Measurements from ENCODE around the gene BTBD9. TPM values are rescaled to one million over a fixed set of nuclear protein-coding genes. Genes with fewer than 3 reads are reported as not detected.

BTBD9 gene
- total RNA-seq, 1 experiment from 2014 or later: 9.5 TPM

DNA sequence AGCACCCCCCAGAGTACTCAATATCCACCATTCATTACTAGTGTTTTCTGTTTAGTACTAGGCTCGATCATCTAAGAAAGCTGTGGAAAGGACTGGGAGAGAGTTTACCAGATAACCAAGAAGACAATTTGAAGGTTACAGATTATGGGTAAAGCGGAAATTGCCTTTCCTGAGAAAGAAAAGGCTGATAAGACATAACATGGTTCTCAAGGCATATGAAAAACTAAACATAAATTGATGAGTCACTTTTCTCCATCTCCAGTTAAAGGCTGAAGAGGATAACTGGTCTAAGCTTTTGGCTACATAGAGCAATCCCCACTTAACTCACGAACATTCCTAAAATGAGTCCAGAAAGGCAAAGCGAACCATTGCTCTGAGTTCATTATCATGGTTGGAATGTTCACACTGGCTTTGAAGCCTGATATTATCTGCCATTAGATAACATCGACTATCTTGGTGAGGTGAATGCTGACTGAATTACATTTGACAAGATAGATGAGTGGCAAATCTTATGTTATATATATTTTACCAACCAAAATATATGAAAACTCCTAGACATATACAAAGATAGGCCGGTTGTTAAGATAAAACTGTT, 65.8 kb downstream of the BTBD9 start:
- in situ Hi-C loops (cut with HindIII; ENCODE audit: low sequenced_read_pairs): no loop called here

DNA sequence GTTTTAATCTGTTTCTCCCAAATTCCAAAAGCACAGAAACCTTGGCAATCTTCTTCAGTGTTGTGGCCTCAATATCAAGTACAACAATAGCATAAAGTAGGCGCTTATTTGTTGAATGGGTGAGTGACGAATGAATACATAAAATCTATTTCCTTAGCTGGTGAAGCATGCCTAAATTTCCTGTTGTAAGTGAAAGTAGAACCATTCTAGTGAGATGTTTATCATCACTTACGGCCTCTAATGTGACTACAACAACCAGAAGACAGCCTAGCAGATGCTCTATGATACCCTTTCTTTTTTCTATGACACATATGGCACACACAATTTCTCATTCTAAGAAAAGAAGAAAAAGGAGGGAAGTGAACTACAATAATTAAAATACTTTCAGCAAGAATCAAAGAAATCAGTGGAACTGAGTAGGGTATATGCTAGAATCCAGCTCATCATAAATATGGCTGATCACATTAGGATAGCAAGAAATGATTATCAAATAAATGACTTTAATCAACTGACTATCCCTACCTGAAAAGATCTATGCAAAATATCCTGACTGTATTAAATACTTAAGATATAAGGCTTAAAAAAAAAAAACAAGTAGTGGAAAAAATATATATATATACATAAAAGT, 67.4 kb downstream of the BTBD9 start:
- in situ Hi-C loops (cut with HindIII; ENCODE audit: low sequenced_read_pairs): no loop called here

More for the DNA sequence above, 65.8 kb downstream of the BTBD9 start:
- DNase-seq (ENCODE audit: low spot score): no peak

DNA sequence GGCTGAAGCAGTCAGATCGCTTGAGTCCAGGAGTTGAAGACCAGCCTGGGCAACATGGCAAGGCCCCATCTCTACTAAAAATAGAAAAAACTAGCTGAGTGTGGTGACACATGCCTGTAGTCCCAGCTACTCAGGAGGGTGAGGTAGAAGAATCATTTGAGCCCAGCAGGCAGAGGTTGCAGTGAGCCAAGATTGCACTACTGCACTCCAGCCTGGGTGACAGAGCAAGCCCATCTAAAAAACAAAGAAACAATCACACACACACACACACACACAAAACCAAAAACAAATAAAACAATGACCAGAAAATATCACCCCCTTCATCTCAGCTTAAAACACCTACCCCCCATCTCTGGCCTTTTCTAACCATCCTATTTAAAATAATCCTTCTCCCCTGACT, 68.0 kb downstream of the BTBD9 start:
- peak; percentile 18 for DNase-seq (ENCODE audit: low spot score)
- in situ Hi-C loops (cut with HindIII; ENCODE audit: low sequenced_read_pairs): no loop called here

More for the DNA sequence above, 67.4 kb downstream of the BTBD9 start:
- no peak for DNase-seq (ENCODE audit: low spot score)

DNA sequence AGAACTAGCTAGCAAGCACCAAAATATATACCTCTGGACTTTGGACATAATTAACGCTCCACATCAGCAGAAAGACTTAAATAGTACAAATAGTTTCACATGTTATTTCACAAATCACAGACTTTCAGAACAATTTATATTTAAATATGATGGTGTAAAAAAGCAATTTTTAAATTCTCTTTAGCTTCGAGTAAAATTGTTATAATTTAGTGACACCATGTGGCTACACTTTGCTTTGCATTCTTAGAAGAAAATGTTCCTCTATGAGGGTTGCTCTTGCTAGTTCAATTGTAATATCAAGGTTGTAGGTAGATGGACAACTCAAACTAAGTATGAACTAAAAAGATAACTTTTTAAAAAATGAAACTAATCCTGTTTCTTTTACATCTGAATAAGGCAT, 69.0 kb downstream of the BTBD9 start:
- in situ Hi-C loops (cut with HindIII; ENCODE audit: low sequenced_read_pairs): no loop called here
- DNase-seq (ENCODE audit: low spot score): peak; percentile 37

DNA sequence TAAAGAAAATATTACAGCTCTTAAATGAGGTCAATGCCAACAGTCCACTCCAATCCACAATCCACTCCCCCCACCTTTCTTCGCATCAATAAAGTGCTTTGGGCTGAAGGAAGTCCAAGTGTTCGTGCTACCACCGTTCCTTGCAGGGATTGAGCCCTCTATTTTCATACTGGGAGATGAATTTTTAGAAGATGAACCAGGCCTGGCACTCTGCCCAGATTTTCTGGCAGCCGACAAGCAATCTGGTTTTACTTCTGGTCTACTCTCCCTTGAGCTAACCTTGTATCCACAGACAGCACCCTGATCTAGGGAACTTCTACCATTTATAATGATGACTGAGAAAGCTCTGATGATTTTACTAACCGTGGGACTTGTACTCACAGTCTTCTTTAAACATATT, 72.3 kb downstream of the BTBD9 start:
- in situ Hi-C loops (cut with HindIII; ENCODE audit: low sequenced_read_pairs): no loop called here

DNA sequence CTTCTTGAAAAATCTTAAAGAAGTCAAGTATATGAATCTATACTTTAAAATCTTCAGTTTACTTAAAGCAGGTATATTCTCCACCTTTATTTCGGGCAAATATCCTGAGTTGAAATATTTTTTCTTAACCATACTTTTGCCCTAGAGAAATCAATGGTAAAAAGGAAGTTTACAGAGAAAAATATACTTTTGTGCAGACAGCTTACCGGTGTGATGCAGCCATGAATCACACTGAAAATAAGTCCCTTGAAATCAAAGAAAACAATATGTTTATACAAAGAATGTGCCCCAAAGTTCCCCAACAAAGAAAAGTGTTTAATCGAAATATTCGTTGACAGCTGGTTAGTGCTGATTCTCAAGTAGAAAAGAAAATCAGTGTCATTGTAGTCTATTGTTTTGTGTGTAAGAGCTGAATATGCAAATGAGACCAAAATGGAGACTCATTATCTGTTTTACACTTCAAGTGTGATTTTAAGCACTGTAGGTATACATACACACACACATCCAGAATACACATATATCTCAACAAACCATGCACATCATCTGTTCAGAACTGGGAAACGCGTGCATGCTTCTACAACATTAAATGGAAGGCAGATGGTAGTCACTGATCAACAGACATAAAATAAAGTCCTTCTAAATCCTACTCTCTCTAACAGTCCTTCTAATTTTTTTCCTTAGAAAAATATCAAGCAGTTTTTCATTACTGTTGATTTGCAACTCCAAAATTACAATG, 73.3 kb downstream of the BTBD9 start:
- DNase-seq (ENCODE audit: low spot score): no peak
- in situ Hi-C loops (cut with HindIII; ENCODE audit: low sequenced_read_pairs): no loop called here

More for the DNA sequence above, 72.3 kb downstream of the BTBD9 start:
- peak; percentile 95 for DNase-seq (ENCODE audit: low spot score)

DNA sequence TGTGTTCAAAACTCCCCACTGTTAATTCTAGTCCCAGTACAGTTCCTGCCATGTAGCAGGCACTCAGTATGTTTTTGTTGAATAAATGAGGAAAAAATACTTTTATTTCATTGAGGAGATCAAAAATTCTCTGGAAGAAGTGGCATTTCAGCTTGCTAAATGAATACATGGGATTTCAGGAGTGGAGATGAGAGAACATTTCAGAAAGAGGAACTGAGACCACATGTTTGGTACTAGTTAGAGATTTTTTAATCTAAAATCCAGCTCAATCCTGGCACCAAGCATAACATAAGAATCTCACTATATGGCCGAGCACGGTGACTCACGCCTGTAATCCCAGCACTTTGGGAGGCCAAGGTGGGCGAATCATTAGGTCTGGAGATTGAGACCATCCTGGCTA, 75.4 kb downstream of the BTBD9 start:
- no peak for DNase-seq (ENCODE audit: low spot score)
- in situ Hi-C loops (cut with HindIII; ENCODE audit: low sequenced_read_pairs): no loop called here

GRCh38 chr6:38555606-38556005, 84.1 kb downstream of the BTBD9 start:
- in situ Hi-C loops (cut with HindIII; ENCODE audit: low sequenced_read_pairs): no loop called here
- peak; percentile 53 for DNase-seq (ENCODE audit: low spot score)

DNA sequence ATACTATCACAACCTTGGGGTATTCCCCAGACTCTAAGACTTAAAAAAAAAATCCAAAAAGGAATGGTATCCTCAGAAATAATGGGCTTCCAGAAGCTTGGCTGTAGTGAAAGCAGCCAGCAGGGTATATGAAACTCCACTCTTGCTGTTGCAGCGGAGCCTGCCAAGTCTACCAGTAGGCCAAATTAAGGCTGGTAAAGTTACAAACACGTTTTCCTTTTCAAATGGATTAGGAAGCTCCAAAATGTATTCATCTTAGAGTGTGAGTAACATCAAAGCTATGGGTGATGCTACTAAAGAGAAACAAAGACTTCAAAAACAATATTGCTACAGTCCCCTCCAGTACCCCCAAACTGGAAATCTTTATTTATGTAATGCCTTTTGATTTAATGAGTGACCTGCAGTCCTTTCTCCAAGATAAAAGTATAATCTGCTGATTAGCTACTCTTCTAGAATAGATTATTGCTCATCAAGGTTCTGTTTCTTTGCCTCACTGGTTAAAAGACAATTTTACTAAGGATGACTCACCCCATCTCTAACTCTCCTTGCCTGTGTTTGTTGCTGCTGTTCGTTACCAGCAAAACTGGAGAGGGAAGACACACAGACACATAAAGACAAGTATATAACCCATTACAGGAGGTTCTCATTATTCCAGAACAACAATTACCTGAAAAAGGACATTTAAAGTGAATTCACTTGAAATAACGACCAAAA, 84.9 kb downstream of the BTBD9 start:
- in situ Hi-C loops (cut with HindIII; ENCODE audit: low sequenced_read_pairs): no loop called here
- peak; percentile 31 for DNase-seq (ENCODE audit: low spot score)

- in situ Hi-C loops (cut with HindIII; ENCODE audit: low sequenced_read_pairs): no loop called here
- no peak for DNase-seq (ENCODE audit: low spot score)
These were observed 85.7 kb downstream of the BTBD9 start for GRCh38 chr6:38554014-38554413.

GRCh38 chr6:38552121-38552520, 87.6 kb downstream of the BTBD9 start:
- no peak for DNase-seq (ENCODE audit: low spot score)

DNA sequence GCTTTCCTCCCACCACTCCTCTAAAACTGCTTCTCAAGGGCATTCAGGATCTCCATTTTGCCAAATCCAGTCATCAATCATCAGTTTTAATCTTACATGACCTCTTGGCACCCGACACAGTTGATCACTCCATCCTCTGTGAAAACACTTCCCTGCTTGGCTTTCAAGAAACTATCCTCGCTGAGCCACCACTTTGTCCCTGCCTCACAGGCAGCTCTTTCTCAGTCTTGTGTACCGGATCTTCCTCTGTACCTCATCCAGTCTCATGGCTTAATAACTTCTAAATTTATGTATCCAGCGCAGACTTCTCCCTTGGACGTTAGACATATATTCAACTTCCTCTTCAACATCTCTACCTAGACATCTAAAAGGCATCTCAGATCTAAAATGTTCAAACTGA, 89.9 kb downstream of the BTBD9 start:
- no peak for DNase-seq (ENCODE audit: low spot score)
- in situ Hi-C loops (cut with HindIII; ENCODE audit: low sequenced_read_pairs): no loop called here

More at GRCh38 chr6:38552121-38552520, 87.6 kb downstream of the BTBD9 start:
- in situ Hi-C loops (cut with HindIII; ENCODE audit: low sequenced_read_pairs): no loop called here

GRCh38 chr6:38549180-38549579, 90.5 kb downstream of the BTBD9 start:
- DNase-seq (ENCODE audit: low spot score): no peak

GRCh38 chr6:38543022-38543421, 96.7 kb downstream of the BTBD9 start:
- no peak for DNase-seq (ENCODE audit: low spot score)
- in situ Hi-C loops (cut with HindIII; ENCODE audit: low sequenced_read_pairs): no loop called here

More at GRCh38 chr6:38549180-38549579, 90.5 kb downstream of the BTBD9 start:
- in situ Hi-C loops (cut with HindIII; ENCODE audit: low sequenced_read_pairs): no loop called here

GRCh38 chr6:38542031-38542430, 97.7 kb downstream of the BTBD9 start:
- no peak for DNase-seq (ENCODE audit: low spot score)
- in situ Hi-C loops (cut with HindIII; ENCODE audit: low sequenced_read_pairs): no loop called here

GRCh38 chr6:38533064-38533463, 106.7 kb downstream of the BTBD9 start:
- no peak for DNase-seq (ENCODE audit: low spot score)
- in situ Hi-C loops (cut with HindIII; ENCODE audit: low sequenced_read_pairs): no loop called here

- DNase-seq (ENCODE audit: low spot score): no peak
- in situ Hi-C loops (cut with HindIII; ENCODE audit: low sequenced_read_pairs): no loop called here
These were observed 108.6 kb downstream of the BTBD9 start for GRCh38 chr6:38531134-38531533.

- in situ Hi-C loops (cut with HindIII; ENCODE audit: low sequenced_read_pairs): no loop called here
- DNase-seq (ENCODE audit: low spot score): peak; percentile 7
These were observed 111.3 kb downstream of the BTBD9 start for GRCh38 chr6:38528196-38528965.

DNA sequence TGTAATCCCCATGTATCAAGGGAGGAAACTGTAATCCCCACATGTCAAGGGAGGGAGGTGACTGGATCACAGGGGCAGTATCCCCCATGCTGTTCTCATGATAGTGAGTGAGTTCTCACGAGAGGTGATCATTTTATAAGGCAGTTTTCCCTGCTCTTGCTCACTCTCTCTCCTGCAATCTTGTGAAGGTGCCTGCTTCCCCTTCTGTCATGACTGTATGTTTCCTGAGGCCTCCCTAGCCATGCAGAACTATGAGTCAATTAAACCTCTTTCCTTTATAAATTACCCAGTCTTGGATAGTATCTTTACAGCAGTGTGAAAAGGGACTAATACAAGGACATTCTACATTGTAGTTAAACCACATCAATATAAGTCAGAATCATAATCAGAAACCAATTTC, 112.4 kb downstream of the BTBD9 start:
- DNase-seq (ENCODE audit: low spot score): no peak
- in situ Hi-C loops (cut with HindIII; ENCODE audit: low sequenced_read_pairs): no loop called here
